Uterus (tissue), 4 donors: ENCODE data around the gene MTMR11. TPM values are rescaled to one million over a fixed set of nuclear protein-coding genes. Genes with fewer than 3 reads are reported as not detected.

Source experiments
- DNase-seq, 2 donors: peaks; one replicate each; pipeline ENCODE4 v3.0.0-alpha.2; 2019 to 2020
- H3K27ac ChIP-seq, 2 donors: fragments of 200-600 bp; sonication (generic); 1 replicate in 1 of 2; 2 replicates in 1 of 2; pipeline ENCODE4 v1.5.1; 2016 to 2018
- H3K27me3 ChIP-seq, 2 donors: fragments of 200-600 bp; sonication (generic); one replicate each; pipeline ENCODE4 v1.5.1; 2018 to 2019; ENCODE audit warnings: control low read depth in 1 of 2
- H3K36me3 ChIP-seq, 2 donors: fragments of 200-600 bp; sonication (generic); one replicate each; pipeline ENCODE4 v1.5.1; 2019; ENCODE audit warnings: control low read depth in 1 of 2
- H3K4me1 ChIP-seq, 2 donors: fragments of 200-600 bp; sonication (generic); one replicate each; pipeline ENCODE4 v1.5.1; 2018 to 2019; ENCODE audit warnings: control low read depth in 1 of 2
- H3K4me3 ChIP-seq, 2 donors: fragments of 200-600 bp; sonication (generic); 1 replicate in 1 of 2; 2 replicates in 1 of 2; pipeline ENCODE4 v1.5.1; 2018 to 2019; ENCODE audit warnings: mild to moderate bottlenecking in 1 of 2
- H3K9me3 ChIP-seq, 2 donors: fragments of 200-600 bp; sonication (generic); one replicate each; pipeline ENCODE4 v1.5.1; 2019; ENCODE audit warnings: control low read depth in 1 of 2
- POLR2A ChIP-seq, 2 donors: fragments of 450-650 bp; IDR thresholded peaks; one replicate each; pipeline ENCODE4 v1.6.1; 2016; ENCODE audit warnings: antibody characterized with exemption in 2 of 2, mild to moderate bottlenecking in 1 of 2, moderate library complexity in 1 of 2
- intact Hi-C: fragments of 100-400 bp; cut with DNase I; formaldehyde crosslinking; loops from one replicate; pipeline ENCODE4 v1.15.1; 2023; ENCODE audit warnings: low total_unique reads
- total RNA-seq, 4 donors: library from RNA; depleted of rRNA in 3 of 4; stranded (reverse); fragments of >200 nt in 3 of 4; gene quantifications; one replicate each; pipeline versions ENCODE4 v1.1.0 to v1.2.4, GENCODE V29; 2014 to 2023
- TF ChIP-seq, protein P1 (sequence below), 4 experiments: fragments of 200-600 bp in 2 of 4; fragments of 450-650 bp in 2 of 4; sonication (generic) in 2 of 4; IDR thresholded peaks; one replicate each; pipeline ENCODE4 v1.5.1; 2016 to 2019; ENCODE audit warnings: antibody characterized with exemption in 4 of 4, mild to moderate bottlenecking in 2 of 4, moderate library complexity in 1 of 4
- donor health status: DM: yes; HTN: yes; CAD: no.

The MTMR11 gene
- total RNA-seq, 4 donors from 2014 or later = 6.4 to 48.2 (median 32.1) TPM

DNA sequence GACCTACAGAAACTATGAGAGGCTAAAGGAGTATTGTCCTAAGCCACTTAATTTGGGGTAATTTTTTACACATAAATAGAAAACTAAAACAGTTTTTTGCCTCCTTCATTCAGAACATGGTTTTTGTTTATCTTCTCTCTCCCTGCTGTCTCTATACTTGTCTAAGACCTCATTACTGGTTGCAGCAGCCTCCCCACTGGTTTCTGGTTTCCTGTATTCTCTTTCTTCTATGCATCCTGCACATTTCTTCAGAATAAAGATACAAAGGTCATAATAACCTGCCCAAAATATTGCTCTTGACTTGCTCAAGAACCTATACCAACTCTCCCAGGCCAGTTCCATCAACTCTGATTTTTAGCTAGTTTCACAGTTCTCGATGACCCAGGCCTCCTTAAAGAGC is 57.1 kb downstream of the MTMR11 start:
- Histone ChIP-seq H3K9me3 (no peaks in the 10 kb centered on the region), H3K27ac (no peak overlapping the region), H3K4me1 (peaks cover 0 to 2% of the 10 kb centered on the region in 2 donors), H3K36me3 (no peaks in the 10 kb centered on the region), H3K4me3 (no peak overlapping the region), H3K27me3 (no peaks in the 10 kb centered on the region)
- no peak for TF ChIP-seq POLR2A (IDR thresholded peaks at IDR 0.05)
- TF ChIP-seq, protein P1, sequence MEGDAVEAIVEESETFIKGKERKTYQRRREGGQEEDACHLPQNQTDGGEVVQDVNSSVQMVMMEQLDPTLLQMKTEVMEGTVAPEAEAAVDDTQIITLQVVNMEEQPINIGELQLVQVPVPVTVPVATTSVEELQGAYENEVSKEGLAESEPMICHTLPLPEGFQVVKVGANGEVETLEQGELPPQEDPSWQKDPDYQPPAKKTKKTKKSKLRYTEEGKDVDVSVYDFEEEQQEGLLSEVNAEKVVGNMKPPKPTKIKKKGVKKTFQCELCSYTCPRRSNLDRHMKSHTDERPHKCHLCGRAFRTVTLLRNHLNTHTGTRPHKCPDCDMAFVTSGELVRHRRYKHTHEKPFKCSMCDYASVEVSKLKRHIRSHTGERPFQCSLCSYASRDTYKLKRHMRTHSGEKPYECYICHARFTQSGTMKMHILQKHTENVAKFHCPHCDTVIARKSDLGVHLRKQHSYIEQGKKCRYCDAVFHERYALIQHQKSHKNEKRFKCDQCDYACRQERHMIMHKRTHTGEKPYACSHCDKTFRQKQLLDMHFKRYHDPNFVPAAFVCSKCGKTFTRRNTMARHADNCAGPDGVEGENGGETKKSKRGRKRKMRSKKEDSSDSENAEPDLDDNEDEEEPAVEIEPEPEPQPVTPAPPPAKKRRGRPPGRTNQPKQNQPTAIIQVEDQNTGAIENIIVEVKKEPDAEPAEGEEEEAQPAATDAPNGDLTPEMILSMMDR (IDR thresholded peaks at IDR 0.05) = no peak
- no peak for DNase-seq
- intact Hi-C loops = no loop called here

Other genes with a start within 250 kb of the MTMR11 start
- gene FCGR1A, start 154.2 kb downstream of the MTMR11 start, total RNA-seq = 1 to 10 TPM in 3 of 4 donors, not detected in 1; 1.5 to 3.9 (median 1.6) TPM
- gene BOLA1, start 37.3 kb downstream of the MTMR11 start, total RNA-seq = 10 to 100 TPM in 3 of 4 donors, 1 to 10 TPM in 1; 2.1 to 51.2 (median 15.3) TPM
- 10 to 100 TPM in 2 of 4 donors, 1 to 10 TPM in 2; 1.5 to 22.6 (median 12.0) TPM for gene SV2A, start 19.0 kb downstream of the MTMR11 start, total RNA-seq
- gene SF3B4, start 9.1 kb downstream of the MTMR11 start, total RNA-seq = 10 to 100 TPM; 10.9 to 64.6 (median 15.6) TPM
- gene OTUD7B, start 73.8 kb upstream of the MTMR11 start, total RNA-seq = 10 to 100 TPM in 3 of 4 donors, 1 to 10 TPM in 1; 9.7 to 44.9 (median 28.8) TPM
- gene VPS45, start 130.9 kb upstream of the MTMR11 start, total RNA-seq = 10 to 100 TPM; 28.4 to 86.3 (median 66.9) TPM
- gene PLEKHO1, start 213.0 kb upstream of the MTMR11 start, total RNA-seq = 10 to 100 TPM; 18.4 to 95.6 (median 36.2) TPM